OCI-LY1 (cell line): Measurements from ENCODE around the gene RASAL2.

Experiments
- H2AFZ ChIP-seq: fragments of 200-600 bp; sonication (generic), shearing (Covaris generic); 2 replicates; pipeline ENCODE4 v1.6.0; 2014; ENCODE audit warnings: antibody characterized with exemption, mild to moderate bottlenecking, low read length
- H3F3A ChIP-seq: fragments of 200-600 bp; sonication (generic), shearing (Covaris generic); 2 replicates; pipeline ENCODE4 v1.6.0; 2014; ENCODE audit warnings: mild to moderate bottlenecking, antibody characterized with exemption, low read length, moderate library complexity; ENCODE audit not compliant: insufficient read depth
- H3K27ac ChIP-seq: fragments of 200-600 bp; sonication (generic); 2 replicates; pipeline ENCODE4 v1.5.1; 2014; ENCODE audit warnings: low read length, mixed run types, mild to moderate bottlenecking, low read depth; ENCODE audit not compliant: poor library complexity, severe bottlenecking
- H3K27me3 ChIP-seq: fragments of 200-600 bp; sonication (generic); 2 replicates; pipeline ENCODE4 v1.6.0; 2014; ENCODE audit warnings: antibody characterized with exemption, mild to moderate bottlenecking, low read length, moderate library complexity; ENCODE audit not compliant: insufficient read depth
- H3K36me3 ChIP-seq: fragments of 200-600 bp; sonication (generic); 2 replicates; pipeline ENCODE4 v1.6.1; 2014; ENCODE audit warnings: mild to moderate bottlenecking, antibody characterized with exemption, low read length, moderate library complexity, mixed read lengths; ENCODE audit not compliant: insufficient read depth
- H3K4me1 ChIP-seq: fragments of 200-600 bp; sonication (generic); 2 replicates; pipeline ENCODE4 v1.5.1; 2014; ENCODE audit warnings: mild to moderate bottlenecking, low read length, moderate library complexity; ENCODE audit not compliant: insufficient read depth, severe bottlenecking
- H3K4me2 ChIP-seq: fragments of 200-600 bp; sonication (generic), shearing (Covaris generic); 2 replicates; pipeline ENCODE4 v1.6.1; 2014; ENCODE audit warnings: low read length
- H3K4me3 ChIP-seq: fragments of 200-600 bp; sonication (generic); 2 replicates; pipeline ENCODE4 v1.5.1; 2014; ENCODE audit warnings: low read length, low read depth, mild to moderate bottlenecking, mixed read lengths; ENCODE audit not compliant: poor library complexity, severe bottlenecking
- H3K79me2 ChIP-seq: fragments of 200-600 bp; shearing (Covaris generic); 2 replicates; pipeline ENCODE4 v1.6.1; 2016; ENCODE audit warnings: mixed run types, low read length, mixed read lengths; ENCODE audit not compliant: insufficient read depth
- H3K9ac ChIP-seq: fragments of 200-600 bp; sonication (generic), shearing (Covaris generic); 2 replicates; pipeline ENCODE4 v1.6.1; 2014; ENCODE audit warnings: mild to moderate bottlenecking, low read length, mixed read lengths
- H3K9me2 ChIP-seq: fragments of 200-600 bp; sonication (generic), shearing (Covaris generic); 2 replicates; pipeline ENCODE4 v1.6.1; 2014; ENCODE audit warnings: low read depth, mild to moderate bottlenecking, low read length, mixed read lengths
- H3K9me3 ChIP-seq: fragments of 200-600 bp; shearing (Covaris generic); 2 replicates; pipeline ENCODE4 v1.6.1; 2014; ENCODE audit warnings: low read length, mixed read lengths
- H4K20me1 ChIP-seq: fragments of 200-600 bp; sonication (generic), shearing (Covaris generic); 2 replicates; pipeline ENCODE4 v1.6.0; 2016; ENCODE audit warnings: mild to moderate bottlenecking, low read length; ENCODE audit not compliant: insufficient read depth
- EZH2 ChIP-seq: fragments of 200-600 bp; sonication (generic), shearing (Covaris generic); IDR thresholded peaks from 2 replicates; pipeline ENCODE4 v1.8.0; 2017; ENCODE audit warnings: borderline replicate concordance, mixed run types, mild to moderate bottlenecking, antibody characterized with exemption, low read length, moderate library complexity, mixed read lengths
- TF ChIP-seq, protein P1 (sequence below): fragments of 200-600 bp; sonication (generic), shearing (Covaris generic); IDR thresholded peaks from 2 replicates; pipeline ENCODE4 v1.5.1; 2017; ENCODE audit warnings: mild to moderate bottlenecking, antibody characterized with exemption, low read length, moderate library complexity, mixed read lengths

The RASAL2 gene

GRCh38 chr1:178115260-178115659 is 21.4 kb downstream of the RASAL2 start:
- Histone ChIP-seq H3F3A (no peaks in the 10 kb centered on the region), H3K27me3 (no peaks in the 10 kb centered on the region), H4K20me1 (no peaks in the 10 kb centered on the region), H3K9me3 (no peaks in the 10 kb centered on the region), H3K79me2 (no peaks in the 10 kb centered on the region), H2AFZ (no peak overlapping the region), H3K27ac (no peak overlapping the region), H3K36me3 (no peaks in the 10 kb centered on the region), H3K4me2 (no peak overlapping the region), H3K4me1 (no peaks in the 10 kb centered on the region), H3K9ac (no peak overlapping the region), H3K9me2 (no peaks in the 10 kb centered on the region), H3K4me3 (no peak overlapping the region)
- TF ChIP-seq EZH2: no peak
- TF ChIP-seq, protein P1, sequence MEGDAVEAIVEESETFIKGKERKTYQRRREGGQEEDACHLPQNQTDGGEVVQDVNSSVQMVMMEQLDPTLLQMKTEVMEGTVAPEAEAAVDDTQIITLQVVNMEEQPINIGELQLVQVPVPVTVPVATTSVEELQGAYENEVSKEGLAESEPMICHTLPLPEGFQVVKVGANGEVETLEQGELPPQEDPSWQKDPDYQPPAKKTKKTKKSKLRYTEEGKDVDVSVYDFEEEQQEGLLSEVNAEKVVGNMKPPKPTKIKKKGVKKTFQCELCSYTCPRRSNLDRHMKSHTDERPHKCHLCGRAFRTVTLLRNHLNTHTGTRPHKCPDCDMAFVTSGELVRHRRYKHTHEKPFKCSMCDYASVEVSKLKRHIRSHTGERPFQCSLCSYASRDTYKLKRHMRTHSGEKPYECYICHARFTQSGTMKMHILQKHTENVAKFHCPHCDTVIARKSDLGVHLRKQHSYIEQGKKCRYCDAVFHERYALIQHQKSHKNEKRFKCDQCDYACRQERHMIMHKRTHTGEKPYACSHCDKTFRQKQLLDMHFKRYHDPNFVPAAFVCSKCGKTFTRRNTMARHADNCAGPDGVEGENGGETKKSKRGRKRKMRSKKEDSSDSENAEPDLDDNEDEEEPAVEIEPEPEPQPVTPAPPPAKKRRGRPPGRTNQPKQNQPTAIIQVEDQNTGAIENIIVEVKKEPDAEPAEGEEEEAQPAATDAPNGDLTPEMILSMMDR: no peak

- Histone ChIP-seq H3K4me1 (no peaks in the 10 kb centered on the region), H3K9me3 (no peaks in the 10 kb centered on the region), H3K36me3 (no peaks in the 10 kb centered on the region), H3K27me3 (no peaks in the 10 kb centered on the region), H2AFZ (no peak overlapping the region), H3K79me2 (no peaks in the 10 kb centered on the region), H3K9ac (no peak overlapping the region), H4K20me1 (no peaks in the 10 kb centered on the region), H3K9me2 (no peaks in the 10 kb centered on the region), H3K27ac (no peak overlapping the region), H3F3A (no peaks in the 10 kb centered on the region), H3K4me3 (no peak overlapping the region), H3K4me2 (no peak overlapping the region)
- no peak for TF ChIP-seq EZH2
- TF ChIP-seq, protein P1: no peak
Measured at GRCh38 chr1:178118524-178118923, 24.6 kb downstream of the RASAL2 start.

DNA sequence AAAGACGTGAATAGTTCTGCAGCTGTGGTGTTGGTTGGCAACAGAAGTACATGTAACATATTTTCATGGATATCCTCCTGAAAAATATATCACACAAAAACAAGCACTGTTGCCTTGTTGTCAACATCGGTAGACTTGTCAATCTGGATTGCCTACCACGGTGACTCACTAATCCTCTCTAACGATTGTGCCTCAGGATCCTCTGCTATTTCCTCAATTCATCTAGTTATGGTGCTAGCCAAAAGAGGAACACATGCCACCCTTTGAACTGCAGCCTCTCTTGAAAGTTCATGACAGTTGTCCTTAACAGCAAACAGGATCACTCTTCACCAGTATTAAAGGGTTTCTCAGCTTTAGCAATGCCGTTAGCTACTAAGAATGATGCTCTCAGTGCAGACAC is 25.7 kb downstream of the RASAL2 start:
- no peak overlapping the region for H2AFZ ChIP-seq
- H4K20me1 ChIP-seq: no peaks in the 10 kb centered on the region
- H3K36me3 ChIP-seq: no peaks in the 10 kb centered on the region
- no peaks in the 10 kb centered on the region for H3K9me2 ChIP-seq
- no peaks in the 10 kb centered on the region for H3K27me3 ChIP-seq
- no peaks in the 10 kb centered on the region for H3K4me1 ChIP-seq
- no peak for TF ChIP-seq EZH2
- TF ChIP-seq, protein P1: no peak
- no peaks in the 10 kb centered on the region for H3F3A ChIP-seq
- H3K9ac ChIP-seq: no peak overlapping the region
- H3K4me2 ChIP-seq: no peak overlapping the region
- H3K27ac ChIP-seq: no peak overlapping the region
- no peak overlapping the region for H3K4me3 ChIP-seq
- no peaks in the 10 kb centered on the region for H3K79me2 ChIP-seq
- no peaks in the 10 kb centered on the region for H3K9me3 ChIP-seq
